NCI-H1105 (cell line): ENCODE measurements around the gene FBRS.
"Not testable (repeated sequence)": the region's sequence is repeated elsewhere in the genome, so short reads cannot be mapped to it uniquely, and the experiment has no call there.

Experiments
- DNase-seq: peaks from one replicate; lab custom pipeline; 2025; lab: John Stamatoyannopoulos, UW

The FBRS gene

DNA sequence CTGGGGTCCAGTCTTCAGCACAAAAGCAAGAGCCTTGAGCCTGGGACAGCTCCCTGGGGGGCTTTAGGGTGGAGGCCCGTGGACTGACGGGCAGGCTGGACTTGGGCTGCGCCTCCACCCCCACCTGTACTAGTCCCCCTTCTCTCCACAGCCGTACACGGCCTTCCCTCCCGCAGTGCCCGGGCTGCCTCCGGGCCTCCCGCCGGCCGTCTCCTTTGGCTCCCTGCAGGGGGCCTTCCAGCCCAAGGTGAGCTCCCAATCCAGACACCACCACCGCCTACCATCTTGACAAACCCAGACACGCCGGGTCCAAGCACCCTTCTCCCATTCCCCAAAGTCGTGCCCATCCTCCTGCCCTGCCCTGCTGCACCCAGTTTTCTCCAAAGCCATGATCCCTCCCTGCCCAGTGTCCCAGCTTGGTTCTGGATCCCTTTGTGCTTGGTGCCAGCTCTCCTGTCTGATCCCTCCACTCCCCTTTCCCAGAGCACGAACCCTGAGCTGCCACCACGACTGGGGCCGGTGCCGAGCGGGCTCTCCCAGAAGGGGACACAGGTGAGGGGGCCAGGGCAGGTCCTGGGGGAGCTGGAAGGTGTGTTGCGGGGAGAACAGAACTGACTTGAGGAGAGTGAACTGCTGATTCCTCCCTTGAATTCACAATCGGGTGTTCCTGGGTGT lies 7.1 kb downstream of the FBRS start:
- no peak for DNase-seq

DNA sequence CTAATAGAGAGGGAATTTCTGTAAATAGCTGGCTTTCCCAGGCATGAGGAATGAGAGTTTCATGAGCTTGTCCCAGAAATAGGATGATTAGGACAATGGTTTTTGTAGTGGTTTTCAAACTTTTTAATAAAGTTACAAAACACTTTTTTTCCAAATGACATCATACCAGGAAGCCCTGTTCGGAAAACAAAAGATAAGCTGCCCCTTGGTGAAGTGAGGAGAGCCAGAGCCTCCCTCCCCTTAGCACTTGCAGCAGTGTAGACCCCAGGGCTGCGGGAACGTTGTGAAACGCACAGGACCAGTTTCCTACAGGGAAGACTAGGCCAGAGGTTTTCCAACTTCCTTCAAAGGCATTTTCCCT lies 7.6 kb downstream of the FBRS start:
- DNase-seq: no peak

DNA sequence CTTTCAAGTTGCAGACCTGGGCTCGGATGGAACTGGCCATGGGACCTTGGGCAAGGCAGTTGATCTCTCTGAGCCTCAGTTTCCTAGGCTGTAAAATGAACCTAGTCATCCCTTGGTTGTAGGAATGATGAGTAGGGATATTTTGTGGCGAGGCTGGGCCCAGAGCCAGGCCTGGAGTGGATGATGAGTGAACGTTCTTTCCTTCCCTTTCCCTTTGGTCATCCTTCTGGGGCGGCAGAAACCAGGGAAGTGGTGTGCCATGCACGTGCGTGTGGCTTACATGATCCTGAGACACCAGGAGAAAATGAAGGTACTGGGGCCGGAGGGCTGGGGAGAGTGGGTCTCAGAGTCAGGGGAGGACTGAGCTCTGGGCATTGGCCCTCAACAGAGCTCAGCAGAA lies 8.4 kb downstream of the FBRS start:
- no peak for DNase-seq

DNA sequence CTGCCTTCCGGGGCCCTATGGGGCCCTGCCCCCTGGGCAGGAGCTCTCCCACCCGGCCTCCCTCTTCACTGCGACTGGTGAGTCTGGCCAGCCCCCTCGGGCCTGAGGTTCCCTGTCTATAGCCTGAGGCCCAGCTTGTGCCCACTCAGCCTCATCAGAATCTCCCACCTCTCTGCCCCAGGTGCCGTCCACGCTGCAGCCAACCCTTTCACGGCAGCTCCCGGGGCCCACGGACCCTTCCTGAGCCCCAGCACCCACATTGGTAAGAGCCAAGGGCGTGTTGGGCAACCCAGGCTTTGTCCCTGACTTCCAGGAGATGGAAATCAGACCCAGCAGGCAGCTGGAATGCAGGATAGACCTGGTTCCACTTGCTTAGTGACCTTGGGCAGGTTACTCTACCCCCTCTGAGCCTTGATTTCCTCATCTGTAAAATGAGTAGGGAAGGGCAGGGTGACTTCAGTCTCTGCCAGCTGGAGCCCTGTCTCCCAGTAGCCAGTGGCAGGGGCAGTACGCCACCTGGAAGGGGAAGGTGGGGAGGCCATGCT lies 9.2 kb downstream of the FBRS start:
- no peak for DNase-seq

DNA sequence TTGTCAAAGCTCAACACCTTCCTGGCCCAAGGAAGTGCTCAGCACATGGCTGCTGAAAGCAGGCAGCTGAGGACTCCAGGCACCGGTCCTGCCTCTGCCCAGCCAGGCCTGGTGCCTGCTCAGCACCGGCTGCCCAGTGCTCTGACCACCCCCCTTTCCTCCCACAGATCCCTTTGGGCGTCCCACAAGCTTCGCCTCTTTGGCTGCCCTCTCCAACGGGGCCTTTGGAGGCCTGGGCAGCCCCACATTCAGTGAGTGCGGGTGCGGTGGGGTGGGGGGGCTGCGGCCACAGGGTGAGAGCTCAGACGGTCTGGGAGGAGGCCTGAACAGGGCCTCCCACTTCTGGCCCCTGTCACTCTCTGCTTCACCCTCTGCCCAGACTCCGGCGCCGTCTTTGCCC lies 10.2 kb downstream of the FBRS start:
- no peak for DNase-seq

DNA sequence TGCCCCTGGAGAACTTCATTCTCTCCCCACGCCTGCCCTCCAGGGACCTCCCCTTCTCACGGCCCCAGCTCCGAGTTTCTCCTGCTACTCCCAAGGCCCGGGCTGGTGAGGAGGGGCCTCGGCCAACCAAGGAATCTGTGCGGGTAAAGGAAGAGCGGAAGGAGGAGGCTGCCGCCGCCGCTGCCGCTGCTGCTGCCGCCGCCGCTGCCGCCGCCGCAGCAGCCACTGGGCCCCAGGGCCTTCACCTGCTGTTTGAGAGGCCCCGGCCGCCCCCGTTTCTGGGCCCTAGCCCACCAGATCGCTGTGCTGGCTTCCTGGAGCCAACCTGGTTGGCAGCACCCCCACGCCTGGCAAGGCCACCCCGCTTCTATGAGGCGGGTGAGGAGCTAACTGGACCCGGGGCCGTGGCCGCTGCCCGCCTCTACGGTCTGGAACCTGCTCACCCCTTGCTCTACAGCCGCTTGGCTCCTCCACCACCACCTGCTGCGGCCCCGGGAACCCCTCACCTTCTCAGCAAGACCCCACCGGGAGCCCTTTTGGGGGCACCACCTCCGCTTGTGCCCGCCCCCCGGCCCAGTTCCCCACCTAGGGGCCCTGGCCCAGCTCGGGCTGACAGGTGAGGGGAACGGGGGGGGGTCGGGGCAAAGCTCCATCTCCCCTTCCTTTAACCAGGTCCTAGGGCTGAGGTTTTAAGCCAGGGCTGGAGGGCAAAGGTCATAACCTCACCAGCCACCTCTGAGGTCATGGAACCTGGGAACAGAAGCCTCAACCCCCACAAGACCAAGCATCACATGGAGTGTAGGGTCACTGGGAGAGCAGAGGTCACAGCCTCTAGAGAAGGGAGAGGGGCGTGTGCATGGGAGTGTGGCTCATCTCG lies 11.0 kb downstream of the FBRS start:
- no peak for DNase-seq

DNA sequence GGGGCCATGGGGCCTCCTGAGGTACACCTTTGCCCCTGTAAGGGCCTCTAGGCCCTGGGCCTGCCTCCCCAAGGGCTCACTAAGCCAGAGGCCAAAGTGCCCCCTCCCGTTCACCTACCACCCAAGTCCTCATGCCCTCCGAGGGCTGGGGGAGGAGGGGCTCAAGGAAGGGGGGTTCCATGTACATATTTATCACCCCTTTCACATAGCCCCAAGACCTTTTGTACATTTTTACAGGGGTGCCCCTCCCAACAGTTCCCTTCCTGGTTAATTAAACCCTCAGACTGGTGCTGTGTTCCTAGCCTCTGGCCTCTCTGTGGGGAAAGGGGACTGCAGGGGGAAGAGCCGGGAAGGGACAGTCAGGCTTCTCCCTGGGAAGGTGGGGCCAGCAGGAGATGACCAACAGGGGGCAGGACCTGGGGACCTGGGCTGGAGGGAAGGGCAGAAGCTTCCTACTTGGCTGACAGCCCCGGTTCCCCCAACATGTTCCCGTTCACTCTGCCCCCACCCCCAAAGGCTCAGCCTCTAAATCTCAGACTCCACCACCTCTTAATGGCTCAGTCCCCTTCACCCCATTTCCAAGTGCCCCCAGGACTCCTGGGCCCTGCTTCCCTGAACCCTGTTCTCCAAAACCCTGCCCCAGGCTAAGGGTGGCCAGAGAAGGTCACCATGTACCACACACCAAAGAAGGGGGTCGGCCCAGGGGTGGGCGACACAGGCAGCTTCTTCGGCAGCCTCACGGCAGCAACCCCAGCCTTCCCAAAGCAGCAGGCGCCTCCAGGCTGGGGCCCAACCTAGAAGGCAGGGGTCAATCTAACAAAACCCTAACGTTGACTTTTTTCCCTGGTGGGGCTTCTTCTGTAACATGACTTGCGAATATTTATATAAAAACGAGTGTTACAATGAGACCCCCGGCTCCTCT lies 11.9 kb downstream of the FBRS start:
- no peak for DNase-seq

DNA sequence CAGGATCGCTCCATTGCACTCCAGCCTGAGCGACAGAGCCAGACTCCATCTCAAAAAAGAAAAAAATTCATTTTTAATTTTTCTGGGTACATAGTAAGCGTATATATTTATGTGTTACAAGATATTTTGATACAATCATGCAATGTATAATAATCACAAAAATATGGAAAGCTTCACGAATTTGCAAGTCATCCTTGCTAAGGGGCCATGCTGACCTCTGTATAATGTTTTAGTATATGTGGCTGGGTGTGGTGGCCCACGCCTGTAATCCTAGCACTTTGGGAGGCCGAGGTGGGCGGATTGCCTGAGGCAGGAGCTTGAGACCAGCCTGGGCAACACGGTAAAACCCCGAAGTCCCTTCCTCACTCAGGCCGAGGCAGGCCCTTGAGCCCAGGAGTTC lies 16.9 kb downstream of the FBRS start:
- DNase-seq: no peak

DNA sequence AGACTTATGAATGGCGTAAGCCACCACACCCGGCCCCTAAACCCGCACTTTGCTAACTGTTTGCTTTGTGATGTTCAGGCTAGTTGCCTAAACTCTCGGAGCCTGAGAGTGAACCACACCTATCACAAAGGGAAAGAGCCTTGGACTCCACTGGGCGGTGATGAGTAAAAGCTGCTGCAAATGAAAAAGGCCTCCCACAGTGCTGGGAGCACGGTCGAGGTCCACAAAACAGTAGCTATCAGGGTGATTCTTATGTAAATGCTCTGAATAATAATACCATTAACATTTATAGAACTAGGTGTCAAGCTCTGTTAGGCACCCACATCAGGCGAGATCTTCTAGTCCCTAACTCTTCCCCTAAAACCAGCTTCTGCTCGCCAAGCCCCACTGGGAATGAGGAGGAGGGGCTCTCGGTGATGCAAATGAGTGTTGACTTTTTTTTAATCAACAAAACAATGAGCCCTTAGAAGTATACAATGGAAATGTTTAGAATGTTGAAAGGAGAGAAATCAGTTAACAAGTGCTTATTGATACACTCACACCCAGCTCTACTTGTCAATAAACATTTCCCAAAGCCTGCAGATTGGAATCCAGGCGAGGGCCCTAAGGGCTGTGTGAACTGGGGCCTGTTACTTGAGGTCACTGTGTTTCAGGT lies 19.8 kb downstream of the FBRS start:
- DNase-seq: no peak

DNA sequence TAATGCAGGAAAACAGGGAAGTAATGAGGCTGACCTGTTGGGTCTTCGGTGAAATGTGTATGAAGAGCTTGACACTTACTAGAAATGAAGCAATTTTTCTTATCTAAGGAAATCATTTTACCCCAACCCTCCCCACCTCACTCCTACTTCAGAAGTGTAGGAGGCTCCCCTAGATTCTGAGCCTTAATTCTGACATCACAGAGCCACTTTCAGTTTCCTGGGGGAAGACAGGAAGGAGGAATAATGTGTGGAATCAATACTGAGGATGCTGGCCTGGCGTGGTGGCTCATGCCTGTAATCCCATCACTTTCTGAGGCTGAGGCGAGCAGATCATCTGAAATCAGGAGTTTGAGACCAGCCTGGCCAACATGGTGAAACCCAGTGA lies 20.3 kb downstream of the FBRS start:
- DNase-seq: no peak

DNA sequence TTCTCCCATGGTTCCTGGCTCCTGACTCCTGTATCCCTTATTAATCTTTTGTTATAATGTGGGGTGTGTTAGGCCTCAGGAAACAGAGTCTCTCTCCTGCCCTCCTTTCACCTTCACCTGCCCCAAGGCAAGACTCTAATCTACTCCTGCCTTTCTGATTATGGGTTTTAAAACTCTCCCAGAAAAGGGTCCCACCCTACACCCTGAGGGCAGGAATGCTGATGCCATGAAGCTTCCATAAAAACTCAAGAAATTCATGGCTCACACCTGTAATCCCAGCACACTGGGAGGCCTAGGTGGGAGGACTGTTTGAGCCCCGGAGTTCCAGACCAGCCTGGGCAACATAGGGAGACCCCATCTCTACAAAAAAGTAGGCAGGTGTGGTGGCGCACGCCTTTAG lies 22.1 kb downstream of the FBRS start:
- DNase-seq: no peak

DNA sequence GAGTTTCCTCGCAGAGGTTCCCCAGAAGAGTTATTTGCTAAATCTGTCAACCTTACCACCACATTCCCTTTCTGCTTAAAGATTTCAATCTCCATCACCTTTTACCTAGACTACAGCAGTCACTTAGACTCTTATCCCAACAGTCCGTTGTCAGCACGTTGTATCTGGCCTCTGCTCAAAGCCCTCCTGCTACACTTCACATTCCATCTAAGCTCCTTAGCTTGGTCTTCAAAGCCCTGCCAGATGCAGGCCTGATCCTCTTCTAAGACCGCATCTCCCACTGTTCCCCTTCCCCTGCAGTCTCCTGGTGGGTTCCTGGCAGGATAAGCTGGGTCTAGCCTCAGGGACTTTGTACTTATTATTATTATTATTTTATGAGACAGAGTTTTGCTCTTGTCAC lies 30.5 kb downstream of the FBRS start:
- no peak for DNase-seq

DNA sequence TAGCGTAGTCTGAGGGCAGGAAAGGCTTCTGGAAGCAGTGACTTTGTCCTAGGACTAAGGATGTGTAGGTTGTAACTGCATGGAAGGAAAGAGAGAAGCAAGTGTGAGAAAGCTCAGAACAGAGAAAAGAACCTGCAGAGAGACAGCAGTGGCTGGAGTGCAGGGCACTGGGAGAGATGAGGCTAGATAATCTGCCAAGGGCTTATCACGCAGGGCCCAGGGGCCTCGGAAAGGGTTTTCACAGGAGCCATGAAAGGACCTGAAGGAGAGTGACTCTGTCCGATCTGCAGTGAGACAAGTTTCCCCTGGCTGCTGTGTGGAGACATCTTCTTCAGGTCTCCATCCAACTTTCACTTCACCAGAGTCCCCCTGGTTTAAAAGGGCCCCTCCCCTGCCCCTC lies 33.7 kb downstream of the FBRS start:
- no peak for DNase-seq

DNA sequence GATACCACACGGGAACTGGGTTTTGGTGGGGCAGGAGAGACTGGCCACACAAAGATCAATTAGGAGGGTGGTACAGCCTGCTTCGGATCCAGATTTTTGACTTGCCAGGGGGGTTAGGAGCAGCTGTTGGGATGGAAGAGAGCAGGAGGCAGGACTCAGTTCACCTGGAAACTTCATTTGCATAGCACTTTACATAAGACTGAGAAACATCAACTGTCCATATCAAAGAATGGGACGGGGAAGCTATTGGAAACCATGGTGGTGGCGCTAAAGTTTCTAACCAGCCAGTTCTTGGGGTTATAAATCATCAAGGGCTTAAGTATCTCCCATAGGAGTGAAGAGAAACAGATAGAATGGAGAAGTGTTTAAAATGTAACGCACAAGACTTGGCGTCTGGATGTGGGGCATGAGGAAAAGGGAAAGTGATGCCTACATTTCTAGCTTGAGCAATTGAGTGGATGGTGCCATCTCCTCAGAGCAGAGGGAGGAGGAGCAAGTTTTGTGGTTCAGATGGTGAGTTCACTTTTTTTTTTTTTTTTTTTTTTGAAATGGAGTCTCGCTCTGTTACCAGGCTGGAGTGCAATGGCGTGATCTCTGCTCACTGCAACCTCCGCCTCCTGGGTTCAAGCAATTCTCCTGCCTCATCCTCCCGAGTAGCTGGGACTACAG lies 34.3 kb downstream of the FBRS start:
- no peak for DNase-seq

DNA sequence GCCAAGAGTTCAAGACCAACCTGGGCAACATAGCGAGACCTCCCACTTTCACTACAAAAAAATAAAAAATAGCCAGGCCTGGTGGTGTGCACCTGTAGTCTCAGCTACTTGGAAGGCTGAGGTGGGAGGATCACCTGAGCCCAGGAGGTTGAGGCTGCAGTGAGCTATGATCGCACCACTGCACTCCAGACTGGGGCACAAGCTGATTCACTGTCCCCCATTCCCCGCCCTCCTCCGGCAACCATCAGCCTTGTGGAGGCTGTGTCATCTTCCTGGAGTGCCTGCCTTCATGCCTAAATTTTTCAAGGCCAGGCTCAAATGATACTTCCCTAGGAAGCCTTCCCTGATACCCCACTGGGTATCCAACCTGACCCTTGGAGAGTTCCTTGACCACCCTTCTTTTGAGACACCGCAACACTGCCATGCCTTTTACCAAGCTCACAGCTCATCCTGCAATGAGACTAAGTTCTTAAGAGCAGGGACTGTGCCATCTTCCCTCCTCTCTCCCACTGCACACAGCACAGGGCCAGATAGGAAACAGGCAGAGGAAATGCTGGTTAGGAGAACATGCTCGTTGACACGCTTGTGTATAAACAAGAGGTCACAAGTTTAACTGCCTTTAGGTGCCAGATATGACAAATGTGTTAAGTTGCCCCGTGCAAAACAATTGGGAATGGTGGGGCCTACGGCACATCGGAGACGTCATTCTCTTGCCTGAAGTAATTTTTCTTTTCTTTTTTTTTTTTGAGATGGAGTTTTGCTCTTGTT lies 36.9 kb downstream of the FBRS start:
- DNase-seq: no peak

DNA sequence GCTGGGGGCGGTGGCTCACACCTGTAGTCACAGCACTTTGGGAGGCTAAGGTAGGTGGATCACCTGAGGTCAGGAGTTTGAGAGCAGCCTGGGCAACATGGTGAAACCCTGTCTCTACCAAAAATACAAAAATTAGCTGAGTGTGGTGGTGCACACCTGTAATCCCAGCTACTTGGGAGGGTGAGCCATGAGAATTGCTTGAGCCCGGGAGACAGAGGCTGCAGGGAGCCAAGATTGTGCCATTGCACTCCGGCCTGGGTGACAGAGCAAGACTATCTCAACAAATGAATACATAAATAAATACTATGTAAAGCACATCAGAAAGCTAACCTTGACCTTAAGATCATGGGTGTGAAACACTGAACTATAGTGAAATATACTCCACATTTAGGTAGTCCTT lies 38.4 kb downstream of the FBRS start:
- DNase-seq: not testable (repeated sequence)

DNA sequence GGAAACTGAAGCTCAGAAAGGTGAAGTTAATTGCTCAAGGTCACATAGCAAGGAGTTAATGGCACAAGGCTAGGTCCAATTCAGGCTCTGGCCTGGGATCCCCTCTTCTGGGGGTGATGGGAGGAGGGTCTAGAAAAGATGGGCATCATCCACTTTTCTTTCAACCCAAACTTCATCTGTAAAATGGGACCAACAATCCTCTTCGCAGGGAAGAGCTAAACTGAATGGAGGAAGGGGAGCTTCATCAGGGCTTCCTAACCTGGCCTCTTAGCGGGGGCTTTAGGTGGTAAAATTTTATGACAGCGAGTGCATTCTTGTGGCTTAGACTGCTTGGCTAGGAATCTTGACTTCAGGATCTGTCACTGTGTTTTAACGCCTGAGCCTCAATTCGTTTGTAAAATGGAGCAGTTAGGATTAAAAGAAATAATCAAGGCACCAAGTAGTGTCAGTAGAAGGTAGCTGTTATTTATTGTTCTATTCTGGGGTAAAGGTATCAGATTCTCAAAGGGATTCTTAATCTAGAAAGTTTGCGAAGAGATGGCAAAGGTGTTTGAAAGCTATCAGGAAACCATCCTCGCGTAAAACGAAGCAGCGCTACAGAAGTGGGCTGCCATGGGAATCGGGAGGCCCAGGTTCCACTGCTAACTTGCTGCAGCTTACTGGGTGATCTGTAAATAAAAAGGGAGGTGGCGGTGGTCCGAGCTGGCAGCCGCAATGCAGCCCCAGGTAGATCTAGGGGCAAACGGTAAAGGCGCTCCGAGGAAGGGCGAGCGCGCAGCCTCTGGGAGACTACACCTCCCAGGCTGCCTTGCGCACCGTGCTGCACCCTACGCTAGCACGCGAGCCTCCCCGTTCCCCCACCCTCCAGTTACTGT lies 39.3 kb downstream of the FBRS start:
- peak; percentile 93 for DNase-seq

DNA sequence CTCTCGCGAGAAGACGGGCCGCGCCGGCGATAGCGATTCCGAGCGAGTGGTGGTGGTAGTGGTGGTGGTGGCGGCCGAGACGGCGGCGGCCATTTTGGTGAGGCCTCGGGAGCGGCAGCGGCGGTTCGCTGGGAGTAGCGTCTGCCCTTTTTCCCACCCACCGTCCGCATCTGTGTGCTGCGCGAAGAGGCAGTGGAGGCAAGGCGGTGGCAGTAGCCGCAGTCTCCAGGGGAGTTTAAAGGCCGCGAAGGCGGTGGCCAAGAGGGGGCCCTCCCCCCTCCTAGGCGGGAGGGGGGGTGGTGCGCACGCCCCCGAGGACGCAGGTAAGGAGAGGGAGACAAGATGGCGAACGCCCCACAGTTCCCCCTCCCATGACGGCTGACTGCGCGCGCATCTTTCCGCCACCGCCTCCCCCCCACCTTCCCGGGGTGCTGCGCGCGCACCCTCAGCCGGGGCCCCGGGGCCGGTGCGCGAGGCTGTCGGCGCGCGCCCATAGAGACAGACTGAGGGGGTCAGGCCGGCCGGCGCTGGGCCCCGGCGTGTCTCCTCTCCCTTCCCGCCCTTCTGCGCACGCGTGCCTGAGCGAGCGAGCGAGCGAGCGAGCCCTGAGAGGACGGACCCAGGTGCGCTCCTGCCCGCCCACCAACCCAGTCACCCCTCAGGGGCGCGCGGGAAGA lies 40.0 kb downstream of the FBRS start:
- peak; percentile 86 for DNase-seq
